ENCODE measurements around the gene ZBBX.

The ZBBX gene

DNA sequence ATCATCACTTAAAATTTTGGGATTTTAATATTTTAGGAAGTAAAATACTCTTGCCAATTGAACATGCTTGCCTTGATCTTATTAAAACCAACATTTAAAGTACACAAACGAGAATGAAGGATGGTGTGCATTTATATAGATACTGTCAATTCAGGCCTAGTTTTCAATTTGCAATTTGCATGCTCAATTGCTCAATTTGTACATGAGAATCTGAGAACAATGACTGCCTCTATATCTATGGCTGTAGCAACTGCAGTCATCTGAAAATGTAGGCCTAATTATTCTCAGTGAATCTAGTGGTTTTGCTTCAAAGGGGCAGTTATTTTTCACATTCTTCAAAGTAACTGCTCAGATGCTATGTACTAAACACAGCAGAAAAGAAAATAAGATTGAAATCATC is 18.8 kb downstream of the ZBBX start:
- DNase-seq = no peak
- Mint-ChIP-seq H3K27ac (no peak overlapping the region), H3K9me3 (no peaks in the 10 kb centered on the region), H3K4me3 (no peak overlapping the region), H3K27me3 (ENCODE audit: low read depth, poor library complexity) (peaks cover 2% of the 10 kb centered on the region), H3K36me3 (ENCODE audit: low read depth) (no peaks in the 10 kb centered on the region), H3K4me1 (no peaks in the 10 kb centered on the region)
- TF ChIP-seq, protein P1, sequence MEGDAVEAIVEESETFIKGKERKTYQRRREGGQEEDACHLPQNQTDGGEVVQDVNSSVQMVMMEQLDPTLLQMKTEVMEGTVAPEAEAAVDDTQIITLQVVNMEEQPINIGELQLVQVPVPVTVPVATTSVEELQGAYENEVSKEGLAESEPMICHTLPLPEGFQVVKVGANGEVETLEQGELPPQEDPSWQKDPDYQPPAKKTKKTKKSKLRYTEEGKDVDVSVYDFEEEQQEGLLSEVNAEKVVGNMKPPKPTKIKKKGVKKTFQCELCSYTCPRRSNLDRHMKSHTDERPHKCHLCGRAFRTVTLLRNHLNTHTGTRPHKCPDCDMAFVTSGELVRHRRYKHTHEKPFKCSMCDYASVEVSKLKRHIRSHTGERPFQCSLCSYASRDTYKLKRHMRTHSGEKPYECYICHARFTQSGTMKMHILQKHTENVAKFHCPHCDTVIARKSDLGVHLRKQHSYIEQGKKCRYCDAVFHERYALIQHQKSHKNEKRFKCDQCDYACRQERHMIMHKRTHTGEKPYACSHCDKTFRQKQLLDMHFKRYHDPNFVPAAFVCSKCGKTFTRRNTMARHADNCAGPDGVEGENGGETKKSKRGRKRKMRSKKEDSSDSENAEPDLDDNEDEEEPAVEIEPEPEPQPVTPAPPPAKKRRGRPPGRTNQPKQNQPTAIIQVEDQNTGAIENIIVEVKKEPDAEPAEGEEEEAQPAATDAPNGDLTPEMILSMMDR (IDR thresholded peaks at IDR 0.05) = no peak

DNA sequence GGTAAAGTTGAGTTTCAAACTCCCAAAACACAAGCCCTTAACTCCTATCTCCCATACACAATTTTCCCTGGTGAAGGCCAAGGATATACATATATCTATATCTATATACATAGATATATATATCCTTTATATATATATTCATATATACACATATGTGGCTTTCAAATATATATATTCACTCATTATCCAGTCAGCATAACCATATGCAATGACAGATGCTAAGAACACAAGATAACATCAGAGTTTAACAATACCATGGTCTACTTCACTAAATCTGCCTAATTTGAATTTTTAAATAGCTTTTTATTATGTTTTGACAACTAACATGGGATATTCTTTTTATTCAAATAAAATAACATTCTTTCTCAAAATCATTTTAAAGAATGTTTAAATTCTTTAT is 24.7 kb downstream of the ZBBX start:
- no peak overlapping the region for H3K27ac Mint-ChIP-seq
- H3K4me3 Mint-ChIP-seq = no peak overlapping the region
- no peaks in the 10 kb centered on the region for H3K4me1 Mint-ChIP-seq
- TF ChIP-seq, protein P1 (IDR thresholded peaks at IDR 0.05) = no peak
- DNase-seq = no peak
- H3K36me3 Mint-ChIP-seq (ENCODE audit: low read depth) = no peaks in the 10 kb centered on the region
- no peaks in the 10 kb centered on the region for H3K9me3 Mint-ChIP-seq
- no peaks in the 10 kb centered on the region for H3K27me3 Mint-ChIP-seq (ENCODE audit: low read depth, poor library complexity)

DNA sequence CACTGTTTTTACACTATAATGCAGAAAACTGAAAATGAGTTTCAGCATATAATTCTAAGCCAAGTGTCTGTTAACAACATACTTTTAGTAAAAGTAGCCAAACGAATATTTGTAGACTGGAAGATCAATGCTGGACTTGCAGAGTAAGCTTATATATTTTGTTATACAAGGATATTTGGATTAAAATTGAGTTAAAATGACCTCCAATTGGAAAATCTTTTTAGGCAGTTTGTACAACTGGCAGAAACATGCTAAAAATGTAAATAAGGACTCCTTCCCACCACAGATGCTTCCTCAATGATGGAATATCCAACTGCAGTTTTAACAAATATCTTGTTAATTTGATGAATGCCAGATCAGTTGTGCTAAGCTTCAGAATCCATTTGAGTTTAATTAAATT is 25.3 kb downstream of the ZBBX start:
- H3K4me3 Mint-ChIP-seq = no peak overlapping the region
- no peaks in the 10 kb centered on the region for H3K4me1 Mint-ChIP-seq
- DNase-seq = no peak
- TF ChIP-seq, protein P1 (IDR thresholded peaks at IDR 0.05) = no peak
- no peak overlapping the region for H3K27ac Mint-ChIP-seq
- H3K9me3 Mint-ChIP-seq = no peaks in the 10 kb centered on the region
- H3K27me3 Mint-ChIP-seq (ENCODE audit: low read depth, poor library complexity) = no peaks in the 10 kb centered on the region
- H3K36me3 Mint-ChIP-seq (ENCODE audit: low read depth) = no peaks in the 10 kb centered on the region

DNA sequence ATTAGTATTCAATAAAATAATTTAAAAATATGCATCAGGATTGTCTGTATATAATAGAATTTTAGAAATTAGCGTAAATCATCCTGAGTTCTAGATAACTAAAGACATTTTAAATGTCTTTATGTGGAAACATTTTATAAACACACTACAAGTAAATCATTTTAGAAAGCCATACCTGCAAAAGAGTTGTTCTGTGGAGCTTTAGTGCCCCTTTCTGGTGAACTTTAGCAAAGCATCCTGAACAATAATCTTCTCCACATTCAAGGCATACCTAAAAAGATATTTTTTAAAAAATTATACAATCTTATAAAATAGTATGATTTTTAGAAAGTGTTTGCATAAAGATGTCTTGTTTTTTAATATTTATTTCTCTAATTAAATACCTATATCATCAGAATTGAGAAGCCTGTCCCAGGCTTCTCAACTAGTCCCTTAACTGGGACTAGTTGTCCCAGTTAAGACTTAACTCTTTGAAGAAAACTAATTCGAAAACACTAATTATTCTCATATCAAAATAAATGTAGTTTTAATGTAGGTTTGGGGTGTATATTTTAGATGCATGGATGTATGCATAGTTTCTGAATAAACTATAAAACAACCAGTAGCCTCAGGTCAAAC is 29.7 kb downstream of the ZBBX start:
- Mint-ChIP-seq H3K4me3 (no peak overlapping the region), H3K36me3 (ENCODE audit: low read depth) (no peaks in the 10 kb centered on the region), H3K27me3 (ENCODE audit: low read depth, poor library complexity) (no peaks in the 10 kb centered on the region), H3K4me1 (no peaks in the 10 kb centered on the region), H3K9me3 (no peaks in the 10 kb centered on the region), H3K27ac (no peak overlapping the region)
- peak; percentile 9 for DNase-seq
- TF ChIP-seq, protein P1 (IDR thresholded peaks at IDR 0.05) = peak; percentile 76

DNA sequence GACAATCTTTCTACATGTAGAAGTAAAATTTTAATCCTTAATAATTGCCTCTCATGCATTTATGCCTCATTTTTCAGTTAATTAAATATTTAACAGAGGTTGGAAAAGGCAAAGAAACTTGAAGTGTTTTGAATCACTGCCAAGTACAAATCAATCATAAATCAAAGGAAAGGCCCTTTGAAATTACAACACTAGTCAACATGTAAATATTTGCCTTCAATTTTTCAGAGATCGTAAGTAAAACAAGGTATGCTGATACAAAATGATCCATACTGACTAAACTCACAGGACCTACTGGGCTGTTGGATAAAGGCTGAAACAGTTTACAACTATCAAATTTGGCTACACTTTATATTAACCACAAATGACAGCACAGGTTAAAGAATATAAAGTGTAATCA is 33.9 kb downstream of the ZBBX start:
- no peaks in the 10 kb centered on the region for H3K27me3 Mint-ChIP-seq (ENCODE audit: low read depth, poor library complexity)
- H3K27ac Mint-ChIP-seq = no peak overlapping the region
- DNase-seq = no peak
- no peaks in the 10 kb centered on the region for H3K9me3 Mint-ChIP-seq
- no peaks in the 10 kb centered on the region for H3K36me3 Mint-ChIP-seq (ENCODE audit: low read depth)
- no peak overlapping the region for H3K4me3 Mint-ChIP-seq
- H3K4me1 Mint-ChIP-seq = no peaks in the 10 kb centered on the region
- TF ChIP-seq, protein P1 (IDR thresholded peaks at IDR 0.05) = no peak

DNA sequence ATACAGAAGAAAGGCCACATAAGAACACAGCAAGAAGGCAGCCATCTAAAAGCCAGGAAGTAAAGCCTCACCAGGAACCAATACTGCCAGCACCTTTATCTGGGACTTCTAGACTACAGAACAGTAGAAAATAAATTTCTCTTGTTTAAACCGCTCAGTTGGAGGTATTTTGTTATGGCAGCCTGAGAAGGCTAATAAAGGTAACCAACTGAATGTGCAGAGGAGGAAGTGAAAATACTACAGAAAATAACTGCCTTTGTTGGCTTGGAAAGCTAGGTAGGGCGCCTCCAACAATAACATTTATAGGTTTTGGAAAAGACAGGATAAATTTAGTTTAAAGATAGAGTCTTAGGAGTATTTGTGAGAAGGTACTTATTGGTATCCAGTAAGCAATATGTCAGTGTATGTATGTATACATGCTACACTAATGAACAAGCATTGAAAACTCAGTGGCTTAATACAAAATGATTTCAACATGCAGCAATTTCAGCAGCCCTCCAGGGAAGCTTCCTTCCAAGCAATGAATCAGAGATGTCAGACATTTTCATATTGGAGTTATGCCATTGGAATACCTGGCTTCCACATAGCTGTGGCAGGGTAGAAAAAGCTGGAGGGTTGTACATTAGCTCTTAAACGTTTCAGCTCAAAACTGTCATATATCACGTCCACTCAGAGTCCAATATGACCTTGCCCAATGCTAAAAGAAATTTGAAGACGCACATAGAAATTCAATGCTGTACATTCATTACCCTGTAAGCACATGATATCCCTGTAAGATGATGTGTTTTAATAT is 48.9 kb downstream of the ZBBX start:
- DNase-seq = no peak
- no peaks in the 10 kb centered on the region for H3K9me3 Mint-ChIP-seq
- H3K27ac Mint-ChIP-seq = no peak overlapping the region
- no peaks in the 10 kb centered on the region for H3K36me3 Mint-ChIP-seq (ENCODE audit: low read depth)
- no peaks in the 10 kb centered on the region for H3K27me3 Mint-ChIP-seq (ENCODE audit: low read depth, poor library complexity)
- no peaks in the 10 kb centered on the region for H3K4me1 Mint-ChIP-seq
- no peak overlapping the region for H3K4me3 Mint-ChIP-seq
- TF ChIP-seq, protein P1 (IDR thresholded peaks at IDR 0.05) = no peak

Measured in nephron progenitor cell (in vitro differentiated cells).